ENCODE data around the gene FXYD4.
A peak's percentile ranks its signal among the peaks of the same experiment; 100 is the strongest.

The FXYD4 gene

GRCh38 chr10:43354879-43355380, 16.5 kb upstream of the FXYD4 start:
- Mint-ChIP-seq H3K9me3 (no peaks in the 10 kb centered on the region), H3K36me3 (no peaks in the 10 kb centered on the region), H3K27ac (no peak overlapping the region), H3K4me3 (no peak overlapping the region), H3K4me1 (peaks cover 15% of the 10 kb centered on the region)
- ATAC-seq, result no peak
- no peak for DNase-seq (ENCODE audit: low spot score in 2 of 2)

- H3K9me3 Mint-ChIP-seq, result no peaks in the 10 kb centered on the region
- ATAC-seq (peak; percentile 65), DNase-seq (ENCODE audit: low spot score in 2 of 2) (no peak)
- peaks cover 19% of the 10 kb centered on the region for H3K4me1 Mint-ChIP-seq
- no peaks in the 10 kb centered on the region for H3K36me3 Mint-ChIP-seq
- no peak overlapping the region for H3K27ac Mint-ChIP-seq
- no peak overlapping the region for H3K4me3 Mint-ChIP-seq
Observed at GRCh38 chr10:43355749-43356371, 15.6 kb upstream of the FXYD4 start.

DNA sequence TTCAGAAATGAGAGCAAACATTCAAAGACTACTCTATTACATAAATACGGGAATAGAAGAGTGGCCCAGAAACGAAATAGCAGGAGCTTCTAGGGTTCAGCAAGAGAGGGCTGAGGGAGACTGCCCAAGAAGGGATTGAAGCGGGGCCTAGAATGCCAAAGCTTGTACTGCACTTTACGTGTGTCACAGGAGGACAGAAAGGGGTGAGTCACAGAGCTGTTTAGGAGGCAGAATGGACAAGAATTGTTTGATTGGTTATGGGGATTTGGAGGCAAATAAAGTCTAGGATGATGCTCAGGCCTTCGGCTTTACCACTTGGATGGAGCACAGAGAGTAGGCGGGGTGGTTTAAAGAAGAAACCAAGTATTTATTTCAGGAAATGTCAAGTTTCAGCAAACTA, 11.3 kb upstream of the FXYD4 start:
- Mint-ChIP-seq H3K4me1 (peaks cover 37% of the 10 kb centered on the region), H3K9me3 (no peaks in the 10 kb centered on the region), H3K4me3 (peak overlapping the region; percentile 84), H3K36me3 (peaks cover 12% of the 10 kb centered on the region), H3K27ac (peak overlapping the region; percentile 23)
- no peak for DNase-seq (ENCODE audit: low spot score in 2 of 2)
- ATAC-seq, result no peak

GRCh38 chr10:43361547-43362190, 9.8 kb upstream of the FXYD4 start:
- peak; percentile 20 for ATAC-seq
- Mint-ChIP-seq H3K9me3 (no peaks in the 10 kb centered on the region), H3K27ac (peak overlapping the region; percentile 90), H3K4me3 (peak overlapping the region; percentile 84), H3K4me1 (peaks cover 29% of the 10 kb centered on the region), H3K36me3 (peaks cover 12% of the 10 kb centered on the region)
- no peak for DNase-seq (ENCODE audit: low spot score in 2 of 2)

DNA sequence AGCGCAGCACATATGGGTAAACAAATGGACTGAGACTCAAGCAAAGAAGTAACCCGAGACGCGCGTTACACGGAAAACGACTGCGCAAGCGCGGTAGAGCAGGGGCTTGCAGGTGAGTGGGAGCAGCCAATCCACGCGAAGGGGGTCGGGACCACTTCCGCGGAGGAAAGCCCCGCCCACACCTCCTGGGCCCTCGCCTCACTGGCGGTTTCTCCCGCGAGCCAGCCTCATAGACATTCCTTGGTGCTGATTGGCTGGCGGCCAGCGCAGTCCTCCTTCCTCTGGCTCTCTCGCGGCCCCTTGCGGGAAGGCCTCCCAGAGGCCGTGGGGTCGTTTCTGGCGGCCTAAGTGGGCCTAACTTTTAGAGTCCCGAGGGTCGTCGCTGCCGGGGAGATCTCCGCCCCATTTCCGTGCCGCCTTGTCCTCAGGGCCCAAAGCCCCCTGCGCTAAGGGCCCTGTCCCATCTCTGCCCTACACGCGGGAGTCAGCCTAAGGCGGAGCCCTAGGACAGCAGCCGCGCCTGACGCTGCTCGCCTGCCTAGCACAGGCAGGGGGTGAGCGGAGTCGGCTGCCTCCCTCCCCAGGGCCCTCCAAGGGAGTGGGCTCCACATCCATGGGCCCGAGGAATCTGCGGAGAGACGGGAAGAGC, 9.1 kb upstream of the FXYD4 start:
- Mint-ChIP-seq H3K9me3 (no peaks in the 10 kb centered on the region), H3K4me3 (peak overlapping the region; percentile 84), H3K4me1 (peaks cover 29% of the 10 kb centered on the region), H3K27ac (peak overlapping the region; percentile 90), H3K36me3 (peaks cover 12% of the 10 kb centered on the region)
- ATAC-seq, result peak; percentile 95
- peak; percentile 91 to 97 for DNase-seq (ENCODE audit: low spot score in 2 of 2)

DNA sequence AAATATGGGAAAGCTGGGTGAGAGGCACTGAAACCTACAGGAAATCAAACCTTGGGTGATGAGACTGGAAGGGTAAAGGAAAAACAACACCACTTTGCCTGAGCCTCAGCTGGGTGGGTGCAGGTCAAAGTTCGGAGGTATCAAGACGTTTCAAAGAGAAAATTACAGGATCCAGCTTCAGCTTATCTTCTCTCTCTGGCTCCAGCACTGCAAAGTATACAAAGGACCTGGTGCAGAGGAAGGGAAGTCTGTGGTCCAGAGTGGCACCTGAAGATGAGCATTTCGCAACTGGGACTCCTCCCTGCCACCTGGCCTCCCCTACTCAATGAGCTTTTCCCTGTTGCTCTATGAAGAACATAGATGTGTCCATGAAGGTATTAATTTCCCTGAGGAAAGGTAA, 6.4 kb upstream of the FXYD4 start:
- H3K27ac Mint-ChIP-seq, result no peak overlapping the region
- peaks cover 26% of the 10 kb centered on the region for H3K4me1 Mint-ChIP-seq
- ATAC-seq (no peak), DNase-seq (ENCODE audit: low spot score in 2 of 2) (no peak)
- no peaks in the 10 kb centered on the region for H3K9me3 Mint-ChIP-seq
- H3K36me3 Mint-ChIP-seq, result peaks cover 12% of the 10 kb centered on the region
- H3K4me3 Mint-ChIP-seq, result no peak overlapping the region

- peaks cover 15% of the 10 kb centered on the region for H3K4me1 Mint-ChIP-seq
- DNase-seq (ENCODE audit: low spot score in 2 of 2) (no peak), ATAC-seq (no peak)
- H3K36me3 Mint-ChIP-seq, result no peaks in the 10 kb centered on the region
- H3K4me3 Mint-ChIP-seq, result no peak overlapping the region
- no peak overlapping the region for H3K27ac Mint-ChIP-seq
- no peaks in the 10 kb centered on the region for H3K9me3 Mint-ChIP-seq
Observed at GRCh38 chr10:43369921-43370320, 1.5 kb upstream of the FXYD4 start.

DNA sequence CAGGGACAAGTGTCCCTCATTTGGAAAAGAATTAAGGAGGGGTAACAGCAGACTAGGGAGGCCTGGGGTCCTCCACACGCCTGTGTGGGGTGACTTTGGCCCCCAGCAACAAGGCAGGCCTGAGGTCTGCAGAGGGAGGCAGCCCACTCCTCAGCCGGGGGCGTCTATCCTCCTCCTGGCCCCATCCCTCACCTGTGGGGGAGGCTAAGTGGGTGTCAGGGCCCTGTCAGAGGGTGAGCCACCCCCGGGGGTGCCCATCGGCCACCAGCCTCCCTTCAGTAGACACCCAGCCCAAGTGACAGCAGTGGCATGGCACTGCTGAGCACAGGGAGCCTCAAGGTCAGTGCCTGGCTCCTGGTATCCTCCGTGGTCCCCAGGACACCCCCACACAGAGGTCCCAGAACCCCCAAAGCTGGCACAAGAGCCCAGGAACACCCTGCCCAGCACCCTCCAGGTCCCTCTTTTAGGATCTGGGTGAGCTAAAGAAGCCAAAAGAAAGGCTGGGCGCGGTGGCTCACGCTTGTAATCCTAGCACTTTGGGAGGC, 693 bp upstream of the FXYD4 start:
- no peak overlapping the region for H3K27ac Mint-ChIP-seq
- no peaks in the 10 kb centered on the region for H3K9me3 Mint-ChIP-seq
- peaks cover 15% of the 10 kb centered on the region for H3K4me1 Mint-ChIP-seq
- no peak for ATAC-seq
- no peak overlapping the region for H3K4me3 Mint-ChIP-seq
- no peak for DNase-seq (ENCODE audit: low spot score in 2 of 2)
- no peaks in the 10 kb centered on the region for H3K36me3 Mint-ChIP-seq

DNA sequence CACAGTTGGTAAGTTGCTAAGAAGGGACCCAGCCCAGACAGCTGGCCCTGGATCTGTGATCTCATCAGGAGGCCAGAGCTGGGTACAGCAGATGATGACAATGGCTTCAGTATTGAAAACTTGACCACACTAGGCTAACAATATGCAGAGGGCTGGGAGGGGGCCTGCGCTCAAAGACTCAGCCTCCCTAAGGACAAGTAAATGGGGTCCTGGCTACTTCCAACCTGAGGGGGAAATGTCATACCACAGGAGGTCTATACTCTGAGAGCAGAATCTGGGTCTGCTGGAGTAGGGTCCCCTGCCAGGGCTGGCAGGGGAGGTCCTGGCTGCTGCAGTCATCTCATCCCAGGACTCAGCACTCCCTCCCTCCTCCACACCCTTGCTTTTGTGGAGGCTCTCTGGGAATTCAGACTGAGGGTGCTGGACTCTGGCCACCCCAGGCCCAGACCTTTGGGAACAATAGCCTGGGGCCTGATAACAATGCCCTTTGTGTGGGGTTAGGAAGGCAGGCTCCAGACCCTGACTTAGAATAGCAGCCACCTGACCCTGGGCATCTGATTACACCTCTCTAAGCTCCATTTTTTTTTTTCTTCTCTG, 1.4 kb downstream of the FXYD4 start:
- no peak overlapping the region for H3K4me3 Mint-ChIP-seq
- H3K27ac Mint-ChIP-seq, result no peak overlapping the region
- ATAC-seq (no peak), DNase-seq (ENCODE audit: low spot score in 2 of 2) (no peak)
- H3K9me3 Mint-ChIP-seq, result no peaks in the 10 kb centered on the region
- H3K4me1 Mint-ChIP-seq, result peaks cover 15% of the 10 kb centered on the region
- H3K36me3 Mint-ChIP-seq, result no peaks in the 10 kb centered on the region

GRCh38 chr10:43373461-43373860, 2.0 kb downstream of the FXYD4 start:
- no peak overlapping the region for H3K4me3 Mint-ChIP-seq
- no peaks in the 10 kb centered on the region for H3K9me3 Mint-ChIP-seq
- H3K27ac Mint-ChIP-seq, result peak overlapping the region; percentile 75
- peaks cover 15% of the 10 kb centered on the region for H3K4me1 Mint-ChIP-seq
- DNase-seq (ENCODE audit: low spot score in 2 of 2) (no peak), ATAC-seq (no peak)
- no peaks in the 10 kb centered on the region for H3K36me3 Mint-ChIP-seq

- H3K9me3 Mint-ChIP-seq, result no peaks in the 10 kb centered on the region
- H3K36me3 Mint-ChIP-seq, result no peaks in the 10 kb centered on the region
- DNase-seq (ENCODE audit: low spot score in 2 of 2) (no peak), ATAC-seq (no peak)
- H3K27ac Mint-ChIP-seq, result peak overlapping the region; percentile 75
- peaks cover 15% of the 10 kb centered on the region for H3K4me1 Mint-ChIP-seq
- H3K4me3 Mint-ChIP-seq, result no peak overlapping the region
Observed at GRCh38 chr10:43374194-43374593, 2.8 kb downstream of the FXYD4 start.

DNA sequence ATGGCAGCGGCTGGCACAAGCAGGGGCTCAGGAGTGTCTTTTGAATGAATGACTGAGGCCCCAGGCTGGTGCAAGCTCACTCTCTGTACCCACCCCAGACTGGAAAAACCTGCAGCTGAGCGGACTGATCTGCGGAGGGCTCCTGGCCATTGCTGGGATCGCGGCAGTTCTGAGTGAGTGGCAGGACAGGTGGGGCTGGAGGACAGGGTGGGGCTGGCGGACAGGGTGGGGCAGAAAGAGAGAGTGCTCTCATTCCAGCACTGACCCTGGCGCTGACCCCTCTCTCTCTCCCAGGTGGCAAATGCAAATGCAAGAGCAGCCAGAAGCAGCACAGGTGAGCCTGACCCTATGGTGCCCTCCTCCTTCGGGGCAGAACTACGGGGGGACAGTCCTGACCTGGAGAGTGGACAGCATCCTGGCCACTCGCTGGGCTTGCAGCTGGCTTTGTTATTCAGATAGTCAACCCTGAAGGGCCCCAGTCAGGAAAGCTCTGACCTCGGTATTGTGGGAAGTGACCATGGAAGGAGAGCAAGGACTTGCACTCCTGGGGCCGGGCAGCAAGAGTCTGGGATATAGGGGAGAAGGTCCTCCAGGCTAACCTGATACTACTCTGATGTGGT, 4.1 kb downstream of the FXYD4 start:
- no peak for DNase-seq (ENCODE audit: low spot score in 2 of 2)
- Mint-ChIP-seq H3K36me3 (no peaks in the 10 kb centered on the region), H3K4me1 (peaks cover 15% of the 10 kb centered on the region), H3K4me3 (no peak overlapping the region), H3K27ac (no peak overlapping the region), H3K9me3 (no peaks in the 10 kb centered on the region)
- ATAC-seq, result no peak

DNA sequence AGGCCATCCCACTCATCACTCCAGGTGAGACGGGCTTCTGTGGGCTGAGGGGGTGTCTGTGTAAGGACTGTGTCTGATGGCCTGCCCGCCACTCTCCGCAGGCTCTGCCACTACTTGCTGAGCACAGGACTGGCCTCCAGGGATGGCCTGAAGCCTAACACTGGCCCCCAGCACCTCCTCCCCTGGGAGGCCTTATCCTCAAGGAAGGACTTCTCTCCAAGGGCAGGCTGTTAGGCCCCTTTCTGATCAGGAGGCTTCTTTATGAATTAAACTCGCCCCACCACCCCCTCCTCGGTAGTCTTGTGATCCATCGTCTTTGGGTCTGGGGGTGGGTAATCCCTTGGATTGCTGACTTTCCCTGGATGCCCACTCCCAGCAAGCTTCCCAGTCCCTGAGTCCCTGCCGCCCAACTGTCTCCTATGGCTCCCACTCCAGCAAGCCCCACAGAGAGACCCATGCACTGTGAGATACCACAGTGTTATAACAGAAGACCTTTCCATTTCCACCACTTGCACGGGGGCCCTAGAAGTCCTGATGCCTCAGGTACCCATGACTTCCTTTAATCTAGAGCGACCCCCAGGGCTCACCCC, 4.7 kb downstream of the FXYD4 start:
- peak overlapping the region; percentile 82 for H3K27ac Mint-ChIP-seq

GRCh38 chr10:43376828-43377423, 5.5 kb downstream of the FXYD4 start:
- Mint-ChIP-seq H3K36me3 (no peaks in the 10 kb centered on the region), H3K4me1 (peaks cover 15% of the 10 kb centered on the region), H3K4me3 (no peak overlapping the region), H3K9me3 (no peaks in the 10 kb centered on the region), H3K27ac (peak overlapping the region; percentile 82)
- DNase-seq (ENCODE audit: low spot score in 2 of 2) (no peak), ATAC-seq (no peak)

More for the DNA sequence above, 4.7 kb downstream of the FXYD4 start:
- DNase-seq (ENCODE audit: low spot score in 2 of 2) (no peak), ATAC-seq (no peak)
- Mint-ChIP-seq H3K36me3 (no peaks in the 10 kb centered on the region), H3K4me1 (peaks cover 15% of the 10 kb centered on the region), H3K9me3 (no peaks in the 10 kb centered on the region), H3K4me3 (no peak overlapping the region)

Data from stimulated activated effector memory CD8-positive, alpha-beta T cell treated with anti-CD3 and anti-CD28 coated beads, Interleukin-12 subunit alpha, Interleukin-12 subunit beta, amount 100 ng/mL, for 72 hours (primary cell).